A549 treated with CpdA at 1 μM for 4 hours (cell line): ENCODE measurements around the gene RABGGTB. TPM values are rescaled to one million over a fixed set of nuclear protein-coding genes. Genes with fewer than 3 reads are reported as not detected.

ENCODE experiments used
- total RNA-seq: library from RNA; stranded (reverse); fragments of 200-300 nt; extraction: Qiagen RNA extraction; gene quantifications from 5 replicates; pipeline ENCODE4 v1.2.3, GENCODE V29; 2022; ENCODE audit warnings: low read depth

RABGGTB gene
- 71.1 to 102 TPM (median 73.3 TPM) in 5 replicates for total RNA-seq

GRCh38 chr1:75785983-75786853 is at the start of gene RABGGTB:
Gene RABGGTB (plus strand): TSS chr1:75786256. CDS start chr1:75786272, 16 bp downstream.

GRCh38 chr1:75796376-75797272 is 10.6 kb downstream of the RABGGTB start, which contains the start of gene MSH4:
Gene MSH4 (plus strand): TSS chr1:75796882. CDS start chr1:75796986, 104 bp downstream.

Other genes starting within 250 kb of the RABGGTB start
- 0.05 to 0.10 TPM (median 0.06 TPM) in 5 replicates for gene SLC44A5, start 175.1 kb upstream of the RABGGTB start, total RNA-seq
- 26.1 to 43.6 TPM (median 32.0 TPM) in 5 replicates for gene ACADM, start 61.5 kb upstream of the RABGGTB start, total RNA-seq
- 0.01 TPM in 1 of 5 replicates, not detected in the others for gene MSH4, start 10.6 kb downstream of the RABGGTB start, total RNA-seq
- gene ASB17, start 146.1 kb downstream of the RABGGTB start, total RNA-seq, result not detected in 5 replicates